A549 (cell line): ENCODE measurements around the gene OR6X1.

ENCODE experiments used
- CBX8 ChIP-seq: fragments of 200-600 bp; sonication (generic); IDR thresholded peaks from 2 replicates; pipeline ENCODE4 v1.6.1; 2016
- CEBPB ChIP-seq, 2 experiments: fragments of >200 bp in 1 of 2; sonication (Bioruptor Twin) in 1 of 2; formaldehyde crosslinking in 1 of 2; IDR thresholded peaks; 2 replicates each; pipeline ENCODE4 v1.6.1; 2012 to 2016
- CHD4 ChIP-seq: fragments of 200-600 bp; sonication (generic); IDR thresholded peaks from 2 replicates; pipeline ENCODE4 v1.6.1; 2016; ENCODE audit warnings: antibody characterized with exemption, mild to moderate bottlenecking, borderline replicate concordance
- CTCF ChIP-seq: fragments of >200 bp; sonication (Bioruptor Twin); formaldehyde crosslinking; IDR thresholded peaks from 3 replicates; pipeline ENCODE4 v1.5.1; 2016
- FOXS1 ChIP-seq: fragments of 250-450 bp; sonication (Bioruptor Pico); IDR thresholded peaks from 2 replicates; pipeline ENCODE4 v1.5.0; 2020; ENCODE audit warnings: mild to moderate bottlenecking, moderate library complexity
- HES2 ChIP-seq: fragments of >200 bp; sonication (Bioruptor Twin); formaldehyde crosslinking; IDR thresholded peaks from 2 replicates; pipeline ENCODE4 v1.6.1; 2016
- HMGXB4 ChIP-seq: fragments of 250-450 bp; sonication (Bioruptor Pico); IDR thresholded peaks from 2 replicates; pipeline ENCODE4 v1.5.0; 2021; ENCODE audit warnings: mild to moderate bottlenecking, moderate library complexity, borderline replicate concordance
- JUNB ChIP-seq: fragments of >200 bp; sonication (Bioruptor Twin); formaldehyde crosslinking; IDR thresholded peaks from 2 replicates; pipeline ENCODE4 v1.6.1; 2016
- MAX ChIP-seq: IDR thresholded peaks from 2 replicates; pipeline ENCODE4 v1.6.1; 2012
- PBX3 ChIP-seq: IDR thresholded peaks from 2 replicates; pipeline ENCODE4 v1.6.1; 2012
- POLR2AphosphoS2 ChIP-seq: conservative IDR thresholded peaks from 2 replicates; pipeline ENCODE4 v1.6.1; 2012; ENCODE audit warnings: low read length, improper control_type of control experiment, inconsistent platforms
- USF2 ChIP-seq: fragments of 450-650 bp; IDR thresholded peaks from 2 replicates; pipeline ENCODE4 v1.6.1; 2014; ENCODE audit warnings: antibody characterized with exemption

- TF ChIP-seq MAX (no peak), JUNB (no peak), CHD4 (no peak), CTCF (no peak), PBX3 (no peak), CEBPB (IDR thresholded peaks at IDR 0.05) (no peak), CBX8 (no peak), HMGXB4 (CRISPR knock-in tag) (no peak), FOXS1 (CRISPR knock-in tag) (no peak), HES2 (no peak), USF2 (no peak), POLR2AphosphoS2 (no peak)
These were observed 17.5 kb downstream of the OR6X1 start for GRCh38 chr11:123736769-123737168.
